ENCODE data around the gene B4GALT6. TPM values are rescaled to one million over a fixed set of nuclear protein-coding genes. Genes with fewer than 3 reads are reported as not detected.
A peak's percentile ranks its signal among the peaks of the same experiment; 100 is the strongest.

Gene B4GALT6
- total and polyA plus RNA-seq, 9 of the 15 experiments (the other 6 are each of a cell fraction or from before 2014, with no cell fraction given): 0.03 to 0.27 (median 0.08) TPM

GRCh38 chr18:31609886-31610285 lies 74.5 kb downstream of the B4GALT6 start:
- Histone ChIP-seq H3K27ac (ENCODE audit: extremely low read depth, low read depth, low read length) (no peak overlapping the region), H3K9ac (ENCODE audit: insufficient read depth in 1 of 2, low read depth in 2 of 2, low read length in 2 of 2) (no peak overlapping the region), H2AFZ (ENCODE audit: low read depth, low read length) (no peak overlapping the region), H3K4me2 (ENCODE audit: insufficient read depth, low read length) (no peak overlapping the region), H3K4me1 (replicated peaks in 1 of 2; ENCODE audit: control insufficient read depth in 2 of 2, insufficient read depth in 2 of 2, low read length in 2 of 2) (no peaks in the 10 kb centered on the region), H3K9me1 (ENCODE audit: control insufficient read depth, insufficient read depth, low read length) (no peaks in the 10 kb centered on the region), H3K79me2 (ENCODE audit: control insufficient read depth, insufficient read depth, low read length) (no peaks in the 10 kb centered on the region), H3K27me3 (ENCODE audit: control insufficient read depth in 2 of 2, insufficient read depth in 2 of 2, low read length in 2 of 2) (peaks cover 0 to 2% of the 10 kb centered on the region in 2 experiments; a peak in 1 of 5 replicates), H3K4me3 (no peak overlapping the region), H3K36me3 (ENCODE audit: control insufficient read depth, insufficient read depth, low read length) (no peaks in the 10 kb centered on the region), H4K20me1 (replicated peaks; ENCODE audit: control insufficient read depth, insufficient read depth, low read length) (no peaks in the 10 kb centered on the region), H3K9me3 (replicated peaks; ENCODE audit: control insufficient read depth, insufficient read depth, low read depth, low read length) (no peaks in the 10 kb centered on the region)
- POLR2A ChIA-PET: no interaction called here
- 5% methylated on average over 2 of the region's 2 CpGs for WGBS (ENCODE audit: insufficient coverage, low coverage, missing lambda C conversion rate)
- in situ Hi-C loops (cut with MboI) (no loop called here), intact Hi-C loops (cut with micrococcal nuclease) (no loop called here)
- no peak for TF ChIP-seq PBX2 (CRISPR knock-in tag; IDR thresholded peaks at IDR 0.05; ENCODE audit: low read depth)
- TF ChIP-seq PBX2 (tag; conservative IDR thresholded peaks at IDR 0.05; ENCODE audit: low read depth): peak; percentile 52
- no peak for TF ChIP-seq PHTF2 (CRISPR knock-in tag; IDR thresholded peaks at IDR 0.05)
- TF ChIP-seq ATF6 (CRISPR knock-in tag; IDR thresholded peaks at IDR 0.05): no peak
- TF ChIP-seq MEIS2 (IDR thresholded peaks at IDR 0.05; ENCODE audit: partially characterized antibody): peak; percentile 30
- peak; percentile 64 for TF ChIP-seq FOSL1 (tag; conservative IDR thresholded peaks at IDR 0.05)
- no peak for FAIRE-seq
- CTCF ChIA-PET (ENCODE audit: low intra/inter-chr PET ratio): no interaction called here
- no peak for DNase-seq (ENCODE audit: extremely low read depth in 1 of 4, low spot score in 3 of 4)
- no TSS peak for BruUV-seq (replicated peaks)
- no peak for ATAC-seq
